HG03432 (cell line): ENCODE measurements around the gene TRIM31.
"Not testable (repeated sequence)": the region's sequence is repeated elsewhere in the genome, so short reads cannot be mapped to it uniquely, and the experiment has no call there.

ENCODE experiments used
- ATAC-seq: cut with Tn5 transposase; IDR thresholded peaks from one replicate; pipeline ENCODE4 v1.9.1; 2021; ENCODE audit warnings: mild to moderate bottlenecking, moderate library complexity; ENCODE audit not compliant: unreplicated experiment

Gene TRIM31

DNA sequence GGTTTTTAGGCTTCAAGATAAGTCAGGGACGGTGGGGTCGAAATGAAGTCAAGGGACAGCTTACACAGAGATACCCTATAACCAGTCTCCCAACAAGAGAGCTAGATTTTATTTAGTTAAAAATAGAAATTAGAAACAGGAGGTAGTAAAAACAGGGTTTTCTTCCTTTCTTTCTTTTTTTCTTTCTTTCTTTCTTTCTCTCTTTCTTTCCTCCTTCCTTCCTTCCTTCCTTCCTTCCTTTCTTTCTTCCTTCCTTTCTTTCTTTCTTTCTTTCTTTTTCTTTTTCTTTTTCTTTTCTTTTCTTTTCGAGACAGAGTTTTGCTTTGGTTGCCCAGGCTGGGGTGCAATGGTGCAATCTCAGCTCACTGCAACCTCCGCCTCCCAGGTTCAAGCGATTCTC is 5.8 kb upstream of the TRIM31 start:
- not testable (repeated sequence) for ATAC-seq

DNA sequence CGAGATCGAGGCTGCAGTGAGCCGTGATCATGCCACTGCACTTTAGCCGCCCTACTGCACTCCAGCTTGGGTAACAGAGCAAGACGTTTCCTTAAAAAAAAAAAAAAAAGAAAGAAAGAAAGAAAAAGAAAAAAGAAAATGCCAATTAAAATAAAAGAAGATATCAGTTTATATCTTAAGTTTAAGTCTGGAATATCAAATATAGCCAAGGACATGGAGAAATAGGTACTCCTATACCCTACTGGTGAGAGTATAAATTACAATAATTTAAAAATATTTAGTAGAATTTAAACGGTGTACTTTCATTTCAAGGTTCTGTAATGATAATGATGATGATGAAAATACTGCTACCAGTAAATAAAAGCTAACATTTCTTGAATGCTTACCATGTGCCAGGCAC is 3.8 kb upstream of the TRIM31 start:
- ATAC-seq, result no peak

- ATAC-seq, result no peak
Measured at GRCh38 chr6:30113841-30114240, 951 bp upstream of the TRIM31 start.

- ATAC-seq, result no peak
Measured at GRCh38 chr6:30112402-30112994, 392 bp downstream of the TRIM31 start.

DNA sequence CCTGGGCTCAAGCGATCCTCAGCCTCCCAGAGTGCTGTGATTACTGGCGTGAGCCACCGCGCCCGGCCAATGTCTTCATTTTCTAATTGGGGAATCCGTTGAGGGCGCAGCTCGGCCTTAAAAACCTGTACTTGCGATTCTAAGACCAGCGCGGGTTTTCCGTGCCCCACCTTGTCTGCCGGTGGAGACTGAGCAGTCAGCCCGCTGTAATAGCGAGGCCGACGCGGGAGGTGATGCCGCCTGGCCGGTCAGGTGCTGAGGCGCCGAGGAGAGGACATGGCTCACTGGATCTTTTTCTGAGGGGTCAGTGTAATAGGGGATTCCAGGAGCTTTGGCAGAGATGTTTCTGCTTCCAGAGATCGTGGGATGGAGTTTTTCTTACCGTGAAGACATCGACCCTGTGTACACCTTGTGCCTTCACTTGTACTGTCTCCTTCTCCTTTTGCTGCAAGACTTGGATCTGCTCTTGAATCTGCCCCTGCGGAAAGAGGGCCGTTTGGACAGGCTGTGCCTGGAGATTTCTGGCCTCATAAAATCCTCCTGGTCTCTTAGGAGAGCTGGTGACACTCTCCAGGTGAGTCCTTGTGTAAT is 1.5 kb downstream of the TRIM31 start:
- ATAC-seq, result no peak

DNA sequence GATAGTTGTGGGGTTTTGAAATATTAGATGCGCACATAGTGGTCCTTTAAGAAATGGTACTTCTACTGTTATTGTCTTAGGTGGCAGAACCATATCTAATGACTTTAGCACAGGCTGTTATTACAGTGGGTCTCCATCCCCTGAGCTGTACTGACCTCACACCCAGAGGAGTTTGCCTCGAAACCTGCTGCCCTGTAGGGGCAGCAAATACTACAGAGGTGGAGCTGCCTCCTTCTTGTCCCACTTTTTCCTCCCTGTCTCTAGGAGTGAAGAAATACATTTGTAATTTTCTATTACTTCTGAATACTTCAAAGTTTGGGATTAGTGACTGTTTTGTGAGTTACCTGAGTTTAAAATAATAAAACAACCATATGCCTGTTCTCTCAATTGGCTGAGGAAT is 8.2 kb downstream of the TRIM31 start:
- ATAC-seq, result no peak

GRCh38 chr6:30103872-30104179 is 9.1 kb downstream of the TRIM31 start:
- ATAC-seq, result no peak

GRCh38 chr6:30102970-30103871 is 9.7 kb downstream of the TRIM31 start:
- peak; percentile 65 for ATAC-seq

DNA sequence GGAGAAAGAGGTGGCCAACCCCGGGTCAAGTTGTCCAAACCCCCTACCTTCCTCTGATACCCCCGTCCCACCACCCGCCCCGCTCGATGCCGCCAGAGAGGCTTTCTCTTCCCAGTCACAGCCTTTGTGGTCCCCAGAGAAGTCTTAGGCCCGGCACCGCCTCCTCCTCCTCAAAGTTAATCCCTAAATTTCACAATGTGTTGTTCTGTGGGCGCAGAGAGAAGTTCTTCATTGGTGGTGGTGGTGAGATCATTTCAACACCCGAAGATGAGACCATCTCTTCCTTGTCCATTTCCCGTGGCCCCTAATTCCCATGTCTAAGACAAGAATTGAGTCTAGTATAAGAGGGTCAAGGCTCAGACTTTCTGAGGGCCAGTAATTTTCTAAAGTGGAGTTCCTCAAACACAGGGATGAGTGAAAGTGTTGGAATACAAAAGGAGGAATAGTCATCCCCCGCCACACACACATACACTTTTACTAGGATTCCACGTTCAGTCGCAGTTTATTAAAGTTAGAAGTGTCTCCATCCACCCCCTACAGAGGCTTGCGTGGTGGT is 10.4 kb downstream of the TRIM31 start:
- ATAC-seq, result no peak

GRCh38 chr6:30101444-30102413 is 11.2 kb downstream of the TRIM31 start:
- no peak for ATAC-seq

- no peak for ATAC-seq
Measured at GRCh38 chr6:30100585-30101443, 12.1 kb downstream of the TRIM31 start.

DNA sequence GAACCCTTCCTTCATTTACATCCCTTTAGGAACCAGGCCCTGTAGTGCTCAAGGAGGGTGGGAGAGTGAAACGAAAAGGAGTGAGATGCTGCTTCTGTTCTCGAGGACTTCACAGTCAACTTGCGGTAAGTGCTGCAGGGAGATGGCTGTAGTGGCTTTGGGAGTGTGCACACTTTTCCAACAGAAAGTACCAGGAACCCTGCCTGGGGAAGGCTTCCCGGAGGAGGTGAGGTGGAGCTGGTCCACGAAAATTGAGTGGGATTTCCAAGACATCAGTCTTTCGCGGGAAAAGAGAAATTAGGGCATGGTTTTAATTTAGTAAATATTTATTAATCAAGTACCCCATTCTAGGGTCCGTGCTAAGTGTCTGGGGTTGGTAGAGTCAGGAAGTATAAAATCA is 12.7 kb downstream of the TRIM31 start:
- ATAC-seq, result no peak

- no peak for ATAC-seq
Measured at GRCh38 chr6:30097902-30098768, 14.8 kb downstream of the TRIM31 start.

DNA sequence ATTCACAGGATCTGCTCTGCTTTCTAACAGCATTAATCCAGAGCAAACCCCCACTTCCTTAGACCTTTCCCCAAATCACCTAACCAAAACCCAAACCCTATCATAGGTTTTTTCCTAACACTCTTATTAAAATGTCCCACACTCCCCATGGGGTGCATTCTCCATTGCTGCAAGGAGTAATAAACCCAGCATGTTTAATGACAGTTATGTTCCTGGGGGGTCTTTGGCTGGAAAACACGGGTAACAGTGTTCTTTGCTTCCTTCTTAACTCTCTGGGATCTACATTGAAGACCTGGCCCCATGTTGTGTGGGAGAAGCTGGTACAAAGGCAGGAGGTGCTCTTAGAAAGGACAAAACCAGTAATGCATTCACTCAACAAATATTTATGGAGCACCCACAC is 16.1 kb downstream of the TRIM31 start:
- no peak for ATAC-seq

GRCh38 chr6:30093951-30094661 is 18.8 kb downstream of the TRIM31 start:
- no peak for ATAC-seq

GRCh38 chr6:30092852-30093543 is 19.9 kb downstream of the TRIM31 start:
- ATAC-seq, result no peak

DNA sequence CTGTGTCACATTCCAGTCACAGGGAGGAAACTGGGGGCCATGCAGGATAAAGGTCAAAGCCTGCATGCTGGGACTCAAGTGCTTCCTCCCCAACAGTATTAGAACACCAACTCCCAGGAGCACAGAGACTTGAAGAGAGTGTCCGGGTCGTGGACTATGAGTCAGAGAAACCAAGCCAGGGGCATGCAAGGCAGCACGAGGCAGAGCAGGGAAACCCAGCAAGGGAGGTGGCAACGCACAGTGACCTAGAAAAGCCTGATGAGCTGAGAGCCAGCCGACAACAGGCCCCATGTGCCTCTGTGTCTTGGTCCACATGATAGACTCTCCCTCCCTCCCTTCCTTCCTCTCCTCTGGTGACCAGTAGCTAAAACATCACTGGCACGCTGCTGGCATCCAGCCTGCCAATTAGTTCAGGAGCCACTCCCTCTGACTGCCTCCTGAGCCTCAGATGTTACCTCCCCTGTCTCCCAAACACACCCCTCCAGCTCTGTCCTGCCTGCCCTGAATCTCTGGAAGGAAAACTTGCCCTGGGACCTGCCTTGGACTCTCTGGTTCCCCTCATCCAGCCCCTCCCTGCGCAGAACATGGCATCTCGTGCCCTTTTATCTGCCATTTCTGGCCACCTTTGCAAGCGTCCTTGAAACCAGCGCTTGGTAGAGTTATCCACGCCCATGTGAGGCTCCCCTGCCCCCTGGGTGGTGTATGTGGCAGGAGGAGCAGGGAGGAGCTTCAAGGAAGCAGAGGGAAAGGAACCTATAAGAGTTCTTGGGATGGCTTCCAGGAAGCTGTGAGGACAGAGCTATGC is 21.1 kb downstream of the TRIM31 start:
- ATAC-seq, result no peak
